ENCODE data around the gene FGF18. TPM values are rescaled to one million over a fixed set of nuclear protein-coding genes. Genes with fewer than 3 reads are reported as not detected.
"Not testable (repeated sequence)": the region's sequence is repeated elsewhere in the genome, so short reads cannot be mapped to it uniquely, and the experiment has no call there.

FGF18 gene
- total RNA-seq, 1 experiment from 2014 or later: 0.94 TPM

GRCh38 chr5:171384999-171385398, 34.4 kb upstream of the FGF18 start:
- not testable (repeated sequence) for H4K91ac ChIP-seq (ENCODE audit: insufficient read length, low read depth, low read length); H3K14ac ChIP-seq (ENCODE audit: insufficient read depth, low read length); H3K4me2 ChIP-seq (ENCODE audit: insufficient read depth, insufficient read length, low read length); H3K27ac ChIP-seq (ENCODE audit: insufficient read length, low read depth, low read length); DNase-seq; H2AK5ac ChIP-seq (ENCODE audit: insufficient read length, low read length); H4K5ac ChIP-seq (ENCODE audit: insufficient read length, low read depth, low read length); H2BK20ac ChIP-seq (ENCODE audit: low read depth, low read length, poor library complexity, severe bottlenecking); H2AFZ ChIP-seq (ENCODE audit: low read length); H3K56ac ChIP-seq (ENCODE audit: insufficient read length, low read depth, low read length); H3T11ph ChIP-seq (ENCODE audit: low read length); H2BK12ac ChIP-seq (ENCODE audit: insufficient read length, low read depth, low read length); H3K79me1 ChIP-seq (ENCODE audit: insufficient read depth, low read depth, low read length, poor library complexity, severe bottlenecking); H2BK5ac ChIP-seq (ENCODE audit: insufficient read length, low read length); H3K27me3 Mint-ChIP-seq (ENCODE audit: low read depth); H4K8ac ChIP-seq (replicated peaks; ENCODE audit: insufficient read length, low read depth, low read length); H3K4ac ChIP-seq (ENCODE audit: low read depth, low read length); H3K23me2 ChIP-seq (ENCODE audit: insufficient read length, low read depth, low read length, poor library complexity, severe bottlenecking); H2BK120ac ChIP-seq (ENCODE audit: low read depth, low read length, poor library complexity, severe bottlenecking); H3K9me3 ChIP-seq (ENCODE audit: control insufficient read depth, low read depth, low read length); H3K27ac Mint-ChIP-seq; H3K4me1 ChIP-seq (ENCODE audit: insufficient read depth, low read length); H3K27me3 ChIP-seq (ENCODE audit: insufficient read depth, low read length); H3K9ac ChIP-seq (ENCODE audit: extremely low read depth, insufficient read length, low read length); H4K20me1 ChIP-seq (ENCODE audit: control insufficient read depth, insufficient read depth, insufficient read length); H3K23ac ChIP-seq (ENCODE audit: insufficient read length, low read depth, low read length); H3K18ac ChIP-seq (ENCODE audit: insufficient read length, low read depth, low read length); H2BK15ac ChIP-seq (ENCODE audit: low read depth, low read length); H3K4me3 Mint-ChIP-seq
- Mint-ChIP-seq H3K9me3 (peaks cover 4 to 11% of the 10 kb centered on the region in 2 experiments; a peak in 4 of 5 replicates), H3K4me1 (peaks cover 8 to 14% of the 10 kb centered on the region in 2 experiments), H3K36me3 (ENCODE audit: insufficient read depth in 1 of 3, low read depth in 3 of 3) (peaks cover 23 to 24% (median 23%) of the 10 kb centered on the region in 3 experiments)
- no CpG with 5 or more reads among the region's 3 CpGs for WGBS (ENCODE audit: extremely low coverage, insufficient read length, low lambda C conversion rate)
- H3K79me2 ChIP-seq (ENCODE audit: insufficient read depth, low read length): peaks cover 23% of the 10 kb centered on the region
